HG03135 (cell line): ENCODE results near the gene KLHDC8A.
"Not testable (repeated sequence)": the region's sequence is repeated elsewhere in the genome, so short reads cannot be mapped to it uniquely, and the experiment has no call there.

Source experiments
- ATAC-seq: cut with Tn5 transposase; IDR thresholded peaks from one replicate; pipeline ENCODE4 v1.9.1; 2021; ENCODE audit warnings: mild to moderate bottlenecking, moderate library complexity; ENCODE audit not compliant: unreplicated experiment

The KLHDC8A gene

DNA sequence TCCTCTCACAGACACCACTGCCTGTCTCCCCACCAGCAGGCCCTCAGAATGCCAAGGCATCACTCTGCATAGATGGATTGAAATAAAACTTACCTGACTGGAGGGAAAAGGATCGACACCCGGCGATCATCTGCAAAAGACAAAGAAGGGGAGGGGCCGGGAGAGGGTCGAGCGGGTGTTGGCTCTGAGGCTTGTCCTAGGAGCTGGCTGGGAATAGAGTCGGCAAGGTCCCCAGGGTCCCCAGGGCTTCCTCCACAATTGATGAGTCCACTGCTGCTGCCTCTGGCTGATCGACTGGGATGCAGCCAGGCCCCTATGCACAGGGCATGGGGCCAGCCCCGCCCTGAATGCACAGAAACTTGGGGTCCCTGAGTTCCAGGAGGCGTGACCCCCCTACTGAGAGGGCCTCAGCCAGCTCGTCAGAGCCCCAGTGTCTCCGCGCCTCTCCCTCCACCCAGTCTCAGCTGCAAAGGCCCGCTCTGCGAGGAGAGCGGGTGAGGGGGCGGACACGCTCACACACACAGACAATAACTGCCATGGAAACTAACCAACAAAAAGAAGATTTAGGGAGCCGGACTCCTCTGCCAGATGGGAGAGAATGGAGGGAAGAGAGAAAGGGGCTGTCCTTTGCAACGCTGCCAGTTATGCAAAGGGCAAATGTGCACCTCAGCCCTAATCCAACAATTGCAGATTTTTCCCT, at the start of gene KLHDC8A:
TSS of gene KLHDC8A (minus strand) at position 483 of the 700 bp plus-strand sequence. CDS start 13,318 bp downstream, outside the sequence.
- no peak for ATAC-seq

- ATAC-seq = not testable (repeated sequence)
These were observed 49.5 kb upstream of the KLHDC8A start for GRCh38 chr1:205406252-205406651.

GRCh38 chr1:205404484-205404883, 47.8 kb upstream of the KLHDC8A start:
- not testable (repeated sequence) for ATAC-seq

- no peak for ATAC-seq
These were observed 41.9 kb upstream of the KLHDC8A start for GRCh38 chr1:205398586-205398985.

- ATAC-seq = no peak
These were observed 40.4 kb upstream of the KLHDC8A start for GRCh38 chr1:205396967-205397616.

GRCh38 chr1:205395616-205396015, 38.9 kb upstream of the KLHDC8A start:
- no peak for ATAC-seq

- no peak for ATAC-seq
These were observed 35.9 kb upstream of the KLHDC8A start for GRCh38 chr1:205392650-205393049.

DNA sequence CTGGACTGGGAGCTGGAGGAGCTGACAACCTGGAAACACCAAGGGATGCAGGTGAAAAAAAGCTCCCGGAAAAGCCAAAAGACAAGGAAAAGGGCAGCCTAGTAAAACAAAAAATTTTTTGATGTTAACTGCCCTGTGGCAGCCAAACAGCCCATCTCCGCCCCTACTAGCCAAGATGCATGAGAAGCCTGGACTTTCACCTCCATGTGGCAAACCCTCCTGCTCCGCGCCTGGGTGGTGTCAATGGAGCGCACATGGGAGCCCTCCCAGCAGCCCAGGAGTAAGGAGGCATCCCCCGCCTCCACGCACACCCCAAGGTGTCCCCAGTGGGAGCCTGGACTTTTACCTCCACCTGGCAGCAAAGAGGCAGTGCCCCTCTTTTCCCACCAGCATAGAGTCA, 34.7 kb upstream of the KLHDC8A start:
- no peak for ATAC-seq

GRCh38 chr1:205387845-205388244, 31.1 kb upstream of the KLHDC8A start:
- ATAC-seq = no peak

DNA sequence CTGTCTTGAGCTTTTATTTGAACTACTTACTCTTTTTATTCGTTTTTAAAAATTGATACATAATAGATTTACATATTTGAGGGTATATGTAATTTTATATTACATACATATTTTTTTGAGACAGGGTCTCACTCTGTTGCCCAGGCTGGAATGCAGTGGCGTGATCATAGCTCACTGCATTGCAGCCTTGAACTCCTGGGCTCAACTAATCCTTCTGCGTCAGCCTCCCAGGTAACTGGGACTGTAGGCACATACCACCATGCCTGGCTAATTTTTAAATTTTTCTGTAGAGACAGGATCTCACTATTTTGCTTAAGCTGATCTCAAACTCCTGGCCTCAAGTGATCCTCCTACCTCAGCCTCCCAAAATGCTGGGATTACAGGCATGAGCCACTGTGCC, 26.3 kb upstream of the KLHDC8A start:
- not testable (repeated sequence) for ATAC-seq

DNA sequence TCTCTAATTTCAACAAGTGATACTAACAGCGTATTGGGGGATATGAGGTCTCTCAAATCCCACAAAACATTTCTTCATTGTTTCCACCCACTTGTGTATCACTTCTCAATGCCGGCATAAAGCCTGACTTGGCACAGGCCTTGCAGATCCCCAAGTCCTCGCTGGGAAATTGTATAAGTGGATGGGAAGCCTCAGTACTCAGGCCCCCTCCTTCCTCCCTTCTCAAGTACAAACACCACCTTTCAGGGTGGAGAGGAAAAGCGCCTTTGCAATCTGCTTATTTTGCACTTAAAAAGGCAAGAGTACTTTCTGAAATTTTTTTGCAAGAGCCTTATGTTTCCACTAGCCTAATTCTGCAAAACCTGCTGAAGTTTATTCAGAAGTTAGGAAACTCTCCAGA, 25.8 kb upstream of the KLHDC8A start:
- no peak for ATAC-seq

DNA sequence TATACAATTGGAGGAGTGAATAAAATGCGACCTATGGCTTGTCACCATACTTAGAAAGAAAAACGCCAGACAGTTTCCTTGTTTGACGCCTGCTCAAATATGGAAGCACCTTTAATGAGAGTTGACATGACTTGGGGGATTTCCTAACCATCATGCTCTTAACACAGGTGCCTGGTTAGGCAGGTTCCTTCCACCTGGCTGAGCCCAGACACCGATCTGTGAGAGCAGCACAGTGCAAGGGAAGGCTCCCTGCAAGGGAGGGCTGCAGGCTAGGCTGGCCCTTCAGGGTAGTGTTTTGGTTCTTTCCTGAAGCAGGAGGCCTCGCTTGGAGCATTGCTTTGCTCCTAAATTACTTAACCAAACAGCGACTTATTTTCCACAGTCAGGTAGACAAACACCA, 24.6 kb upstream of the KLHDC8A start:
- ATAC-seq = no peak

- ATAC-seq = no peak
These were observed 24.2 kb upstream of the KLHDC8A start for GRCh38 chr1:205380882-205381281.

DNA sequence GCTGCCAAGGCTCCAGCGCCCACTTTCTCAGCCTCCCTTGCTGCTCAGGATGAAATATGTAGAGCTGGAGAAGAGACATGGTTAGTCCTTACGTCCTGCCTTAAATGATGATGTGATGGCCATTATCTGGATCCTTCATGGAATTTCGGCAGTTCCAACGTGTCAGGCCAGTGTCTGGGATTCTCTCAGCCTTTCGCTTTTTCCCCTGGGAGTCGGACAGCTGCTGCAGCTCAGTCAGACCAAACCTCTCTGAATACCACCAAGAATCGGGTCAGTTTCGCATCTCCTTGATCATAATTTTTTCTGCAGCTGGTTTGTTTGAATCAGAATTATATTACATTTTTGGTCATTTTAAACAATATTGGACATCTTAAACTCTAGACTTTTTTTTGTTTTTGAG, 22.3 kb upstream of the KLHDC8A start:
- ATAC-seq = no peak

DNA sequence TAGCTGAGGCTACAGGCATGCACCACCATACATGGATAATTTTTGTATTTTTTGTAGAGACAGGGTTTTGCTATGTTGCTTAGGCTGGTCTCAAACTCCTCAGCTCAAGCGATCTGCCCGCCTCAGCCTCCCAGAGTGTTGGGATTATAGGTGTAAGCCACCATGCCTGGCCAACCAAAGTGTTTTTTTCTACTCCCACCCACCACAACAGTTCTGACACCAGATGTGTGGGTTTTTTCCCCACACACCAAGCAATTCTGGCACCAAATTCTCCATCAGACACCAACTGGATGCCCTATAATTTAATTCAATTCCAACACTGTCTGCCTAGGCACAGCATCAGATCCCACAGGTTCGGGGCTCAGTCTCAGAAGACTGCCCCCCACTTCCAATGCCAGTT, 20.6 kb upstream of the KLHDC8A start:
- no peak for ATAC-seq

- no peak for ATAC-seq
These were observed 20.0 kb upstream of the KLHDC8A start for GRCh38 chr1:205376739-205377138.

- no peak for ATAC-seq
These were observed 19.3 kb upstream of the KLHDC8A start for GRCh38 chr1:205375835-205376545.

- no peak for ATAC-seq
These were observed 17.7 kb upstream of the KLHDC8A start for GRCh38 chr1:205374210-205375078.

DNA sequence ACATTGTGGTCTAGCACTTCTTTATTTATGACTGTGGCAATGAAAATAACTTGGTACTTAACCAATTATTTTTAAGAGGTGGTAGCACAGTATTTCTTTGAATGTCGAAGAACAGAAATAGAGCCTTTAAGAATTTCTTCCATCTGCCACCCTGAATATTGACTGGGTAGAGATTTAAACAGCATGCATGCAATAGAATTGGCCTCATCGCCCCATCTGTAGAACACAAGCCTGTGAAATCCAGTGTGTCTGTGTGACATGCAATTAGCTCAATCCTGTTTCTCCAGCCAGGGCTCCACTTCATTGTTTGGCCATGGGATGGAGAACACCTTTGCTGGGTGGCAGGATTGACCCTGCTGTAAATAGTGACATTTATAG, 17.1 kb upstream of the KLHDC8A start:
- ATAC-seq = no peak

GRCh38 chr1:205373022-205373797, 16.5 kb upstream of the KLHDC8A start:
- ATAC-seq = no peak
